A549 (cell line): ENCODE results near the gene PON2. TPM values are rescaled to one million over a fixed set of nuclear protein-coding genes. Genes with fewer than 3 reads are reported as not detected.

Experiments
- ATAC-seq, 2 experiments: fragments of 200-7000 bp in 1 of 2; fragments of >200 bp in 1 of 2; cut with Nextera tagmentation in 1 of 2; cut with Tn5 transposase in 1 of 2; 3 replicates each; pipeline versions ENCODE4 v1.8.0 to v1.9.1; 2018 to 2020; ENCODE audit warnings: mild to moderate bottlenecking in 1 of 2, moderate library complexity in 1 of 2
- CTCF ChIA-PET: fragments of 300-600 bp; sonication (Branson Sonifier 250); formaldehyde crosslinking; extraction: SDS; loops from one replicate; lab custom pipeline; 2021; ENCODE audit warnings: antibody characterized with exemption, inconsistent platforms; lab: Yijun Ruan, JAX
- POLR2A ChIA-PET: fragments of 350-600 bp; formaldehyde crosslinking; extraction: SDS; loops from one replicate; lab custom pipeline; 2021; ENCODE audit warnings: antibody characterized with exemption, inconsistent platforms; lab: Yijun Ruan, JAX
- DNase-seq, 2 experiments: peaks; one replicate each; pipeline versions ENCODE4 v3.0.0 to v3.0.0-alpha.2; 2011 to 2016; ENCODE audit warnings: low read depth in 1 of 2, low spot score in 1 of 2
- FAIRE-seq: peaks from 2 replicates; lab custom pipeline; 2011; peaks lifted over from hg19 to GRCh38; lab: Jason Lieb, UNC
- H3K27ac ChIP-seq, 2 experiments: fragments of >200 bp; sonication (Bioruptor Twin); formaldehyde crosslinking; 3 replicates each; pipeline ENCODE4 v1.5.1; 2016 to 2017
- H3K4me1 ChIP-seq: fragments of >200 bp; sonication (Bioruptor Twin); formaldehyde crosslinking; 3 replicates; pipeline ENCODE4 v1.6.1; 2016
- H3K4me2 ChIP-seq: fragments of >200 bp; sonication (Bioruptor Twin); formaldehyde crosslinking; 3 replicates; pipeline ENCODE4 v1.6.1; 2016
- H3K4me3 ChIP-seq: fragments of >200 bp; sonication (Bioruptor Twin); formaldehyde crosslinking; 3 replicates; pipeline ENCODE4 v1.5.1; 2016
- H3K9me3 ChIP-seq: fragments of >200 bp; sonication (Bioruptor Twin); formaldehyde crosslinking; 3 replicates; pipeline ENCODE4 v1.6.1; 2016
- BHLHE40 ChIP-seq: IDR thresholded peaks from 2 replicates; pipeline ENCODE4 v1.6.1; 2012; ENCODE audit warnings: low read depth, low read length, inconsistent platforms
- KDM1A ChIP-seq: fragments of 200-600 bp; sonication (generic); IDR thresholded peaks from 2 replicates; pipeline ENCODE4 v1.6.1; 2016; ENCODE audit warnings: low read depth, mild to moderate bottlenecking
- MYC ChIP-seq: IDR thresholded peaks from 2 replicates; pipeline ENCODE4 v1.6.1; 2012; ENCODE audit warnings: mild to moderate bottlenecking, inconsistent platforms, low read length, improper control_type of control experiment, borderline replicate concordance
- NFE2L2 ChIP-seq: fragments of 150-350 bp; conservative IDR thresholded peaks from 2 replicates; pipeline ENCODE4 v1.6.1; 2014; ENCODE audit warnings: low read length
- NPAS2 ChIP-seq: fragments of 250-450 bp; sonication (Bioruptor Pico); IDR thresholded peaks from 2 replicates; pipeline ENCODE4 v1.8.0; 2022; ENCODE audit warnings: mild to moderate bottlenecking, moderate library complexity, borderline replicate concordance
- NR3C1 ChIP-seq: fragments of >200 bp; sonication (Bioruptor Twin); formaldehyde crosslinking; IDR thresholded peaks from 3 replicates; pipeline ENCODE4 v1.6.1; 2017
- PHF8 ChIP-seq: fragments of 200-600 bp; sonication (generic); IDR thresholded peaks from 2 replicates; pipeline ENCODE4 v1.6.1; 2016; ENCODE audit warnings: low read depth, mild to moderate bottlenecking, antibody characterized with exemption, moderate library complexity, borderline replicate concordance
- RARB ChIP-seq: fragments of 250-450 bp; sonication (Bioruptor Pico); IDR thresholded peaks from 2 replicates; pipeline ENCODE4 v1.8.0; 2021; ENCODE audit warnings: mild to moderate bottlenecking, moderate library complexity
- RNF2 ChIP-seq: fragments of 200-600 bp; sonication (generic); IDR thresholded peaks from 2 replicates; pipeline ENCODE4 v1.6.1; 2016; ENCODE audit warnings: low read depth, mild to moderate bottlenecking, antibody characterized with exemption, moderate library complexity, borderline replicate concordance
- ZFP36 ChIP-seq: fragments of 450-650 bp; IDR thresholded peaks from 2 replicates; pipeline ENCODE4 v1.6.1; 2014; ENCODE audit warnings: borderline replicate concordance; ENCODE audit not compliant: partially characterized antibody
- WGBS: methylation state at CpG from one replicate; pipeline ENCODE4 v1.1.6; 2017; ENCODE audit errors: missing lambda C conversion rate; 5-methylcytosine and 5-hydroxymethylcytosine counted together
- polyA plus RNA-seq, 4 experiments: library from polyadenylated mRNA; depleted of rRNA in 3 of 4; stranded (reverse); fragments of >200 nt; fragmentation: RNase III in 1 of 4; extraction: RNeasy Plus Mini Kit Qiagen cat#74134 plus additional on column Dnase treatment in 1 of 4; gene quantifications; 2 replicates in 3 of 4; 3 replicates in 1 of 4; pipeline ENCODE4 v1.2.3, GENCODE V29; 2011 to 2017
- TF ChIP-seq, protein P1 (sequence below): fragments of 200-600 bp; sonication (generic); IDR thresholded peaks from 2 replicates; pipeline ENCODE4 v1.6.1; 2016; ENCODE audit warnings: antibody characterized with exemption, mild to moderate bottlenecking, moderate library complexity
- TF ChIP-seq, protein P2 (sequence below): IDR thresholded peaks from 2 replicates; pipeline ENCODE4 v1.6.1; 2012
- TF ChIP-seq, protein P3 (sequence below): fragments of 450-650 bp; IDR thresholded peaks from 2 replicates; pipeline ENCODE4 v1.6.1; 2014; ENCODE audit warnings: antibody characterized with exemption
- TF ChIP-seq, protein P4 (sequence below): IDR thresholded peaks from 2 replicates; pipeline ENCODE4 v1.6.1; 2012
- TF ChIP-seq, protein P5 (sequence below): fragments of >200 bp; sonication (Bioruptor Twin); formaldehyde crosslinking; IDR thresholded peaks from 3 replicates; pipeline ENCODE4 v1.5.1; 2016
- TF ChIP-seq, protein P6 (sequence below): fragments of >200 bp; sonication (Bioruptor Twin); formaldehyde crosslinking; IDR thresholded peaks from 3 replicates; pipeline ENCODE4 v1.6.1; 2016

Gene PON2
- polyA plus RNA-seq, 2 of the 4 experiments (the other 2 are of a cell fraction), result 395 to 829 TPM

DNA sequence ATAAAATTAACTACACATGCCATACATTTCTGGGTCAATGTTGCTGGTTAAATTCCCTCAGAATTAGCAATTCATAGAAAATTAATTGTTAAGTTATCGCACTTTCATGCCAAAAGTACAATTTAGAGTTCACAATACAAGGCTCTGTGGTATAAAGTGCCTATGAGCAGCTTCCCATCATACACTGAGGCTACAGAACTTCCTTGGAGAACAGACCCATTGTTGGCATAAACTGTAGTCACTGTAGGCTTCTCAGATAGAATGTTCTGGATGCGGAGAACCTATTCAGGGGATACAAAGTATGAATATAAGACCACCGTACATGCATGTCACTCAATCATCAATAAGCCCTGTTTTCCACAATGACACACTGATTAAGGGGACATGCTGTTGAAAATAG, 29.6 kb downstream of the PON2 start (continued):
- TF ChIP-seq PHF8, result no peak
- TF ChIP-seq, protein P1, sequence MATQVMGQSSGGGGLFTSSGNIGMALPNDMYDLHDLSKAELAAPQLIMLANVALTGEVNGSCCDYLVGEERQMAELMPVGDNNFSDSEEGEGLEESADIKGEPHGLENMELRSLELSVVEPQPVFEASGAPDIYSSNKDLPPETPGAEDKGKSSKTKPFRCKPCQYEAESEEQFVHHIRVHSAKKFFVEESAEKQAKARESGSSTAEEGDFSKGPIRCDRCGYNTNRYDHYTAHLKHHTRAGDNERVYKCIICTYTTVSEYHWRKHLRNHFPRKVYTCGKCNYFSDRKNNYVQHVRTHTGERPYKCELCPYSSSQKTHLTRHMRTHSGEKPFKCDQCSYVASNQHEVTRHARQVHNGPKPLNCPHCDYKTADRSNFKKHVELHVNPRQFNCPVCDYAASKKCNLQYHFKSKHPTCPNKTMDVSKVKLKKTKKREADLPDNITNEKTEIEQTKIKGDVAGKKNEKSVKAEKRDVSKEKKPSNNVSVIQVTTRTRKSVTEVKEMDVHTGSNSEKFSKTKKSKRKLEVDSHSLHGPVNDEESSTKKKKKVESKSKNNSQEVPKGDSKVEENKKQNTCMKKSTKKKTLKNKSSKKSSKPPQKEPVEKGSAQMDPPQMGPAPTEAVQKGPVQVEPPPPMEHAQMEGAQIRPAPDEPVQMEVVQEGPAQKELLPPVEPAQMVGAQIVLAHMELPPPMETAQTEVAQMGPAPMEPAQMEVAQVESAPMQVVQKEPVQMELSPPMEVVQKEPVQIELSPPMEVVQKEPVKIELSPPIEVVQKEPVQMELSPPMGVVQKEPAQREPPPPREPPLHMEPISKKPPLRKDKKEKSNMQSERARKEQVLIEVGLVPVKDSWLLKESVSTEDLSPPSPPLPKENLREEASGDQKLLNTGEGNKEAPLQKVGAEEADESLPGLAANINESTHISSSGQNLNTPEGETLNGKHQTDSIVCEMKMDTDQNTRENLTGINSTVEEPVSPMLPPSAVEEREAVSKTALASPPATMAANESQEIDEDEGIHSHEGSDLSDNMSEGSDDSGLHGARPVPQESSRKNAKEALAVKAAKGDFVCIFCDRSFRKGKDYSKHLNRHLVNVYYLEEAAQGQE, result no peak

DNA sequence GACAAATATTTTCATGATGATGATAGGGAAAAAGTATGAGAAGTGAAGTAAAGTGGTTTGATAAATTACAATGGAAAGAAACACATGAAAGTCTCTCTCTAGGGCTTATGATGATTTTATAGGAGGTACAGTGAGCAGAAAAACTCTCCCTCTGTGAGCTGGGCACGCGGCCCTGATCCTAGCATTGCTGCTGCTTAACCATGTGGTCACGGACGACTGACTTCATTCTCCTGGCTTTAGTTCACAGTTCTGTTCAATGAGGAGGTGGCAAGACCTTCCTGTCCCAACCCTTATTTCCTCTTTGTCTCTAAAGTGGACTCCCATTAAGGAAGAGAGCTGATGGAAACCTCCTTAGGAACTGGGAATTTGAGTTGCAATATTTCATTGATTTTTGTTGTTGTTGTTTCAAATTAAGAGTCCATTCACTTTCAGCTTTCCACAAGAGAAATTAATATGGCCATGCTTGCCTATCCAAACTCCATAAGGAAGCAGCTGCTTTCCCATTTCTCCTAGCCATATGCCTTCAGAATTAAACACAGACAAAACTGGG, 30.4 kb downstream of the PON2 start:
- Histone ChIP-seq H3K4me1 (peaks cover 92% of the 10 kb centered on the region), H3K9me3 (no peaks in the 10 kb centered on the region), H3K4me3 (no peak overlapping the region)
- ATAC-seq (peak in 1 of 2 experiments; percentile 30; a peak in 2 of 6 replicates), FAIRE-seq (no peak)
- ChIA-PET POLR2A (no interaction called here), CTCF (interaction anchor here (1.2 to 5.8 kb wide), 5 partner anchors 8 to 283 kb away, joined by 3 to 39 read pairs (median 4); partner anchors contain the start of gene PON3)
- WGBS, result 59% methylated on average over 4 of the region's 4 CpGs
- TF ChIP-seq, protein P2, sequence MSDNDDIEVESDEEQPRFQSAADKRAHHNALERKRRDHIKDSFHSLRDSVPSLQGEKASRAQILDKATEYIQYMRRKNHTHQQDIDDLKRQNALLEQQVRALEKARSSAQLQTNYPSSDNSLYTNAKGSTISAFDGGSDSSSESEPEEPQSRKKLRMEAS, result 0 out of 2 replicates have a peak, but pooled peaks have one; percentile 28
- TF ChIP-seq RNF2 (no peak), BHLHE40 (no peak)
- TF ChIP-seq, all 56 proteins: peak for 1
- DNase-seq, result no peak
- peak overlapping the region; percentile 19 to 72; a peak in 4 of 6 replicates for H3K27ac ChIP-seq
- peak overlapping the region; percentile 29 for H3K4me2 ChIP-seq

DNA sequence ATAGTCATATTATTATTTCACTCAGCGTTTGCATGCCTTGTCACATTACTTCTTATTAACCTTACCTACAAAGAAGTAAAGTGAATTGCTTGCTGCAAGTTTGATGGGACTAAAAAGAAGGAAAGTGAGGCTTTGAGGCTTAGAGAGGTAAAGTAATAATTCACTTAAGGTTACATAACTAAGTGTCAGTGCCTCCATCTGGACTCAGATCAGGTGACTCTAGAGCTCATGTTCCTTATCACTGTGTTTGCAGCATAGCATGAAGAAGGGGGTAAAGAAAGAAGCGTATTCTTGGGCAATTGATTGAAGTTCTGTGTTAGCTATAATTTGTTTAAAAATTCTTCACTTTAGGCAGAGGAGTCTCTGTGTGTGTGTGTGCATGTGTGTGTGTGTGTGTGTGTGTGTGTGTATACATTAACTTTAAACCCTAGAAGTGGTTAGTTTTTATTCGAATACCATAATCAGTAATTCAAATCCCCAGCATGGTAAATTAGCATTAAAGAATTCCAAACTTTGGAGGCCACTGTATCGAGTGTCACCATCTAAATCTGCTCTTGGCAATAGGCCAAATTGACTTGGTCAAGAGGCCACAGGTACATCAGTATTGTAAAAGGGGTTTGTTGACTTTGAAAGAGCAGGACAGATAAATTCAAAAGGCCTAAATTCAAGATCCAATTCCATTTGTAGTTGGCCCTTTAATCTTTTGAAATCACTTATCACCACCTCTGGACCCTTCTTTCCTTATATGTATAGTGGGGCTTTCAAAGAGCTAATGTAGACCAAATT, 36.5 kb downstream of the PON2 start:
- WGBS, result 17% methylated on average over 4 of the region's 4 CpGs
- Histone ChIP-seq H3K27ac (peak overlapping the region; percentile 90 to 97), H3K9me3 (no peaks in the 10 kb centered on the region), H3K4me1 (peaks cover 61% of the 10 kb centered on the region), H3K4me3 (peak overlapping the region; percentile 62), H3K4me2 (peak overlapping the region; percentile 89)
- ChIA-PET CTCF (interaction anchor here (0.9 to 9.8 kb wide), 8 partner anchors 10 to 102 kb away, joined by 3 to 176 read pairs (median 6); no protein-coding TSS in a partner anchor), POLR2A (interaction anchor here (1.2 to 3.2 kb wide), 3 partner anchors 9 to 79 kb away, joined by 3 to 26 read pairs (median 5); partner anchors contain the start of gene PON2)
- DNase-seq, result no peak
- no peak for FAIRE-seq
- TF ChIP-seq, protein P3, sequence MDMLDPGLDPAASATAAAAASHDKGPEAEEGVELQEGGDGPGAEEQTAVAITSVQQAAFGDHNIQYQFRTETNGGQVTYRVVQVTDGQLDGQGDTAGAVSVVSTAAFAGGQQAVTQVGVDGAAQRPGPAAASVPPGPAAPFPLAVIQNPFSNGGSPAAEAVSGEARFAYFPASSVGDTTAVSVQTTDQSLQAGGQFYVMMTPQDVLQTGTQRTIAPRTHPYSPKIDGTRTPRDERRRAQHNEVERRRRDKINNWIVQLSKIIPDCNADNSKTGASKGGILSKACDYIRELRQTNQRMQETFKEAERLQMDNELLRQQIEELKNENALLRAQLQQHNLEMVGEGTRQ, result no peak
- TF ChIP-seq, protein P2, result 0 out of 2 replicates have a peak, but pooled peaks have one; percentile 13
- TF ChIP-seq NR3C1, result no peak
- no peak for ATAC-seq

DNA sequence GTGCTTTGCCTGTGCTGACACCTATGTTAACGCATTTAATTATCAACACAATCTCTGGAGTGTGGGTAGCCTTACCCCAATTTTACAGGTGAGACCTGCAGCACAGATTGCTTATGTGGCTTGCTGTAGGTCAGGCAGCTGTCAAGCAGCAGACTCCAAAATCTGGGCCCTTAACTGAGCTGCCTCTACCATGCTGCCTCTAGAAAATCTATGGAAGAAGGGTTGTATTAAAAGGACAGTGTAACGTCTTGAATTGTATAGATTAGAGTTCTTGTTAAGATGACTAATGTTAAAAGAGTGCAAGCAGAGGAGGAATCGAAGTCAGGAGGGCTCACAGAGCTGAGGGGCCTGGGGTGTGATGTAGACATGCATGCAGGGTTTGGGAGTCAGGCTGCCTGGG, 37.4 kb downstream of the PON2 start:
- POLR2A ChIA-PET, result interaction anchor here (1.2 to 3.2 kb wide), 3 partner anchors 10 to 80 kb away, joined by 3 to 26 read pairs (median 5); partner anchors contain the start of gene PON2
- Histone ChIP-seq H3K9me3 (no peaks in the 10 kb centered on the region), H3K4me2 (peak overlapping the region; percentile 89), H3K27ac (peak overlapping the region; percentile 90 to 97), H3K4me1 (peaks cover 61% of the 10 kb centered on the region), H3K4me3 (peak overlapping the region; percentile 62)
- no peak for TF ChIP-seq KDM1A
- no peak for TF ChIP-seq RARB (CRISPR knock-in tag)
- TF ChIP-seq, protein P4, sequence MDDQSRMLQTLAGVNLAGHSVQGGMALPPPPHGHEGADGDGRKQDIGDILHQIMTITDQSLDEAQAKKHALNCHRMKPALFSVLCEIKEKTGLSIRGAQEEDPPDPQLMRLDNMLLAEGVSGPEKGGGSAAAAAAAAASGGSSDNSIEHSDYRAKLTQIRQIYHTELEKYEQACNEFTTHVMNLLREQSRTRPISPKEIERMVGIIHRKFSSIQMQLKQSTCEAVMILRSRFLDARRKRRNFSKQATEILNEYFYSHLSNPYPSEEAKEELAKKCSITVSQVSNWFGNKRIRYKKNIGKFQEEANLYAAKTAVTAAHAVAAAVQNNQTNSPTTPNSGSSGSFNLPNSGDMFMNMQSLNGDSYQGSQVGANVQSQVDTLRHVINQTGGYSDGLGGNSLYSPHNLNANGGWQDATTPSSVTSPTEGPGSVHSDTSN, result no peak
- TF ChIP-seq MYC, result no peak
- TF ChIP-seq NPAS2 (CRISPR knock-in tag), result no peak
- TF ChIP-seq ZFP36, result no peak
- TF ChIP-seq, protein P5, sequence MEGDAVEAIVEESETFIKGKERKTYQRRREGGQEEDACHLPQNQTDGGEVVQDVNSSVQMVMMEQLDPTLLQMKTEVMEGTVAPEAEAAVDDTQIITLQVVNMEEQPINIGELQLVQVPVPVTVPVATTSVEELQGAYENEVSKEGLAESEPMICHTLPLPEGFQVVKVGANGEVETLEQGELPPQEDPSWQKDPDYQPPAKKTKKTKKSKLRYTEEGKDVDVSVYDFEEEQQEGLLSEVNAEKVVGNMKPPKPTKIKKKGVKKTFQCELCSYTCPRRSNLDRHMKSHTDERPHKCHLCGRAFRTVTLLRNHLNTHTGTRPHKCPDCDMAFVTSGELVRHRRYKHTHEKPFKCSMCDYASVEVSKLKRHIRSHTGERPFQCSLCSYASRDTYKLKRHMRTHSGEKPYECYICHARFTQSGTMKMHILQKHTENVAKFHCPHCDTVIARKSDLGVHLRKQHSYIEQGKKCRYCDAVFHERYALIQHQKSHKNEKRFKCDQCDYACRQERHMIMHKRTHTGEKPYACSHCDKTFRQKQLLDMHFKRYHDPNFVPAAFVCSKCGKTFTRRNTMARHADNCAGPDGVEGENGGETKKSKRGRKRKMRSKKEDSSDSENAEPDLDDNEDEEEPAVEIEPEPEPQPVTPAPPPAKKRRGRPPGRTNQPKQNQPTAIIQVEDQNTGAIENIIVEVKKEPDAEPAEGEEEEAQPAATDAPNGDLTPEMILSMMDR, result no peak
- no peak for TF ChIP-seq NFE2L2
- TF ChIP-seq, protein P6, sequence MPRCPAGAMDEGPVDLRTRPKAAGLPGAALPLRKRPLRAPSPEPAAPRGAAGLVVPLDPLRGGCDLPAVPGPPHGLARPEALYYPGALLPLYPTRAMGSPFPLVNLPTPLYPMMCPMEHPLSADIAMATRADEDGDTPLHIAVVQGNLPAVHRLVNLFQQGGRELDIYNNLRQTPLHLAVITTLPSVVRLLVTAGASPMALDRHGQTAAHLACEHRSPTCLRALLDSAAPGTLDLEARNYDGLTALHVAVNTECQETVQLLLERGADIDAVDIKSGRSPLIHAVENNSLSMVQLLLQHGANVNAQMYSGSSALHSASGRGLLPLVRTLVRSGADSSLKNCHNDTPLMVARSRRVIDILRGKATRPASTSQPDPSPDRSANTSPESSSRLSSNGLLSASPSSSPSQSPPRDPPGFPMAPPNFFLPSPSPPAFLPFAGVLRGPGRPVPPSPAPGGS, result no peak
- CTCF ChIA-PET, result interaction anchor here (0.9 to 9.8 kb wide), 13 partner anchors 11 to 948 kb away, joined by 3 to 176 read pairs (median 8); partner anchors contain the start of gene PON2
- no peak for FAIRE-seq
- peak in 1 of 2 experiments; percentile 24; a peak in 3 of 6 replicates for ATAC-seq
- DNase-seq, result no peak
- WGBS, result 8% methylated on average over 3 of the region's 3 CpGs
